Effector memory CD8-positive, alpha-beta T cell (primary cell): ENCODE data around the gene ZNF563.
"Not testable (repeated sequence)": the region's sequence is repeated elsewhere in the genome, so short reads cannot be mapped to it uniquely, and the experiment has no call there.

ENCODE experiments used
- ATAC-seq: fragments of 150-1000 bp; cut with Tn5 transposase; replicated peaks from 2 replicates; pipeline ENCODE4 v1.10.0; 2021; ENCODE audit warnings: mild to moderate bottlenecking, moderate library complexity
- DNase-seq, 3 experiments: peaks; one replicate each; pipeline ENCODE4 v3.0.0; 2021
- H3K27ac Mint-ChIP-seq, 2 donors: one replicate each; pipeline ENCODE4 v1.8.0; 2022; ENCODE audit warnings: mild to moderate bottlenecking in 2 of 2, mixed read lengths in 2 of 2, moderate library complexity in 2 of 2
- H3K27me3 Mint-ChIP-seq, 2 donors: one replicate each; pipeline ENCODE4 v1.8.0; 2022; ENCODE audit warnings: mixed read lengths in 2 of 2
- H3K36me3 Mint-ChIP-seq: one replicate; pipeline ENCODE4 v1.8.0; 2022; ENCODE audit warnings: mild to moderate bottlenecking, moderate library complexity, mixed read lengths; ENCODE audit not compliant: insufficient read depth
- H3K4me1 Mint-ChIP-seq, 2 donors: one replicate each; pipeline ENCODE4 v1.8.0; 2022; ENCODE audit warnings: low read depth in 2 of 2, mixed read lengths in 2 of 2
- H3K4me3 Mint-ChIP-seq, 2 donors: one replicate each; pipeline ENCODE4 v1.8.0; 2022; ENCODE audit warnings: mild to moderate bottlenecking in 2 of 2, mixed read lengths in 2 of 2, moderate library complexity in 2 of 2
- H3K9me3 Mint-ChIP-seq, 2 donors: one replicate each; pipeline ENCODE4 v1.8.0; 2022; ENCODE audit warnings: mixed read lengths in 2 of 2

Gene ZNF563

GRCh38 chr19:12331211-12331941, 2.1 kb downstream of the ZNF563 start:
- Mint-ChIP-seq H3K36me3 (no peaks in the 10 kb centered on the region), H3K27ac (peak overlapping the region in 1 of 2 donors; percentile 94), H3K4me1 (peaks cover 18 to 21% of the 10 kb centered on the region in 2 donors), H3K27me3 (no peaks in the 10 kb centered on the region), H3K9me3 (no peaks in the 10 kb centered on the region), H3K4me3 (peak overlapping the region; percentile 93 to 96)
- ATAC-seq (no peak), DNase-seq (no peak)

- Mint-ChIP-seq H3K27ac (no peak overlapping the region), H3K27me3 (no peaks in the 10 kb centered on the region), H3K4me3 (no peak overlapping the region), H3K4me1 (peaks cover 21 to 23% of the 10 kb centered on the region in 2 donors), H3K9me3 (no peaks in the 10 kb centered on the region), H3K36me3 (no peaks in the 10 kb centered on the region)
- no peak for DNase-seq
- no peak for ATAC-seq
Observed at GRCh38 chr19:12330340-12330739, 3.1 kb downstream of the ZNF563 start.

GRCh38 chr19:12325690-12326089, 7.7 kb downstream of the ZNF563 start:
- no peaks in the 10 kb centered on the region for H3K36me3 Mint-ChIP-seq
- H3K4me3 Mint-ChIP-seq: no peak overlapping the region
- no peaks in the 10 kb centered on the region for H3K27me3 Mint-ChIP-seq
- H3K27ac Mint-ChIP-seq: no peak overlapping the region
- no peaks in the 10 kb centered on the region for H3K9me3 Mint-ChIP-seq
- DNase-seq (no peak), ATAC-seq (no peak)
- H3K4me1 Mint-ChIP-seq: peaks cover 2 to 5% of the 10 kb centered on the region in 2 donors

- peaks cover 8% of the 10 kb centered on the region for H3K36me3 Mint-ChIP-seq
Observed at GRCh38 chr19:12318782-12319413, 14.5 kb downstream of the ZNF563 start.

GRCh38 chr19:12314553-12314952, 18.9 kb downstream of the ZNF563 start:
- Mint-ChIP-seq H3K27me3 (no peaks in the 10 kb centered on the region), H3K9me3 (peaks cover 8 to 19% of the 10 kb centered on the region in 2 donors), H3K4me1 (no peaks in the 10 kb centered on the region), H3K36me3 (peaks cover 4% of the 10 kb centered on the region), H3K27ac (no peak overlapping the region), H3K4me3 (no peak overlapping the region)
- ATAC-seq (no peak), DNase-seq (no peak)

More at GRCh38 chr19:12318782-12319413, 14.5 kb downstream of the ZNF563 start:
- H3K9me3 Mint-ChIP-seq: peaks cover 8 to 20% of the 10 kb centered on the region in 2 donors
- no peak overlapping the region for H3K4me3 Mint-ChIP-seq
- H3K4me1 Mint-ChIP-seq: no peaks in the 10 kb centered on the region
- no peak for ATAC-seq
- DNase-seq: no peak
- no peaks in the 10 kb centered on the region for H3K27me3 Mint-ChIP-seq
- H3K27ac Mint-ChIP-seq: no peak overlapping the region

GRCh38 chr19:12308891-12309290, 24.5 kb downstream of the ZNF563 start:
- not testable (repeated sequence) for H3K27ac Mint-ChIP-seq, H3K27me3 Mint-ChIP-seq, H3K4me1 Mint-ChIP-seq, H3K4me3 Mint-ChIP-seq, ATAC-seq, DNase-seq, H3K36me3 Mint-ChIP-seq, H3K9me3 Mint-ChIP-seq

GRCh38 chr19:12295191-12295590, 38.2 kb downstream of the ZNF563 start:
- Mint-ChIP-seq H3K9me3 (no peaks in the 10 kb centered on the region), H3K27ac (peak overlapping the region; percentile 97 to 98), H3K4me1 (peaks cover 22 to 24% of the 10 kb centered on the region in 2 donors), H3K36me3 (peaks cover 21% of the 10 kb centered on the region), H3K4me3 (peak overlapping the region; percentile 93 to 100), H3K27me3 (no peaks in the 10 kb centered on the region)
- ATAC-seq (no peak), DNase-seq (no peak)

GRCh38 chr19:12294249-12295158, 38.9 kb downstream of the ZNF563 start, which contains the start of gene ZNF44:
TSS of gene ZNF44 (minus strand) at chr19:12294883. CDS start at chr19:12294694, 189 bp downstream.
- ATAC-seq (peak; percentile 90), DNase-seq (peak; percentile 92 to 96 (median 94))
- peaks cover 24% of the 10 kb centered on the region for H3K36me3 Mint-ChIP-seq
- H3K27ac Mint-ChIP-seq: peak within 1 kb of the TSS; percentile 97 to 98
- peak within 1 kb of the TSS; percentile 93 to 100 for H3K4me3 Mint-ChIP-seq
- no peaks in the 10 kb centered on the region for H3K27me3 Mint-ChIP-seq
- no peaks in the 10 kb centered on the region for H3K9me3 Mint-ChIP-seq
- peaks cover 27 to 28% of the 10 kb centered on the region in 2 donors for H3K4me1 Mint-ChIP-seq

- Mint-ChIP-seq H3K27me3 (no peaks in the 10 kb centered on the region), H3K36me3 (peaks cover 24% of the 10 kb centered on the region), H3K4me1 (peaks cover 34 to 35% of the 10 kb centered on the region in 2 donors), H3K4me3 (peak overlapping the region; percentile 93 to 100), H3K27ac (peak overlapping the region; percentile 97 to 98), H3K9me3 (no peaks in the 10 kb centered on the region)
- DNase-seq (peak; percentile 55 to 65 (median 60)), ATAC-seq (peak; percentile 48)
Observed at GRCh38 chr19:12293777-12294248, 39.6 kb downstream of the ZNF563 start.

- Mint-ChIP-seq H3K4me3 (peak overlapping the region; percentile 52 to 62), H3K9me3 (no peaks in the 10 kb centered on the region), H3K36me3 (peaks cover 26% of the 10 kb centered on the region), H3K27ac (peak overlapping the region; percentile 90 to 91), H3K27me3 (no peaks in the 10 kb centered on the region), H3K4me1 (peaks cover 35 to 44% of the 10 kb centered on the region in 2 donors)
- ATAC-seq (no peak), DNase-seq (no peak)
Observed at GRCh38 chr19:12289790-12290065, 43.7 kb downstream of the ZNF563 start.

GRCh38 chr19:12287958-12288500, 45.4 kb downstream of the ZNF563 start:
- no peaks in the 10 kb centered on the region for H3K27me3 Mint-ChIP-seq
- peak overlapping the region in 1 of 2 donors; percentile 25 for H3K4me3 Mint-ChIP-seq
- DNase-seq: no peak
- H3K4me1 Mint-ChIP-seq: peaks cover 24 to 36% of the 10 kb centered on the region in 2 donors
- no peaks in the 10 kb centered on the region for H3K9me3 Mint-ChIP-seq
- ATAC-seq: no peak
- H3K27ac Mint-ChIP-seq: peak overlapping the region; percentile 90 to 91
- peaks cover 19% of the 10 kb centered on the region for H3K36me3 Mint-ChIP-seq

GRCh38 chr19:12284631-12285030, 48.8 kb downstream of the ZNF563 start:
- DNase-seq (no peak), ATAC-seq (no peak)
- Mint-ChIP-seq H3K36me3 (peaks cover 16% of the 10 kb centered on the region), H3K4me1 (peaks cover 17 to 42% of the 10 kb centered on the region in 2 donors), H3K9me3 (no peaks in the 10 kb centered on the region), H3K4me3 (no peak overlapping the region), H3K27me3 (no peaks in the 10 kb centered on the region), H3K27ac (no peak overlapping the region)

GRCh38 chr19:12284226-12284625, 49.2 kb downstream of the ZNF563 start:
- Mint-ChIP-seq H3K9me3 (no peaks in the 10 kb centered on the region), H3K27me3 (no peaks in the 10 kb centered on the region), H3K4me3 (no peak overlapping the region), H3K27ac (no peak overlapping the region), H3K36me3 (peaks cover 19% of the 10 kb centered on the region), H3K4me1 (peaks cover 13 to 38% of the 10 kb centered on the region in 2 donors)
- no peak for ATAC-seq
- no peak for DNase-seq
